Parathyroid adenoma (tissue), 2 donors: ENCODE results near the gene CFAP97D1.

ENCODE experiments used
- H2AFZ ChIP-seq: fragments of 300-600 bp; sonication (generic); one replicate; pipeline ENCODE4 v1.7.0; 2017; ENCODE audit warnings: antibody characterized with exemption, mild to moderate bottlenecking
- H3K27ac ChIP-seq: fragments of 300-600 bp; sonication (generic); one replicate; pipeline ENCODE4 v1.7.0; 2017
- H3K27me3 ChIP-seq: fragments of 300-600 bp; sonication (generic); one replicate; pipeline ENCODE4 v1.7.0; 2017; ENCODE audit warnings: low read length; ENCODE audit not compliant: control insufficient read depth, insufficient read depth
- H3K36me3 ChIP-seq: fragments of 300-600 bp; sonication (generic); one replicate; pipeline ENCODE4 v1.7.0; 2017; ENCODE audit warnings: low read length; ENCODE audit not compliant: control insufficient read depth, insufficient read depth
- H3K4me1 ChIP-seq: fragments of 300-600 bp; sonication (generic); one replicate; pipeline ENCODE4 v1.7.0; 2017; ENCODE audit warnings: control low read depth
- H3K4me2 ChIP-seq: fragments of 300-600 bp; sonication (generic); one replicate; pipeline ENCODE4 v1.7.0; 2017; ENCODE audit warnings: low read length
- H3K4me3 ChIP-seq: fragments of 300-600 bp; sonication (generic); one replicate; pipeline ENCODE4 v1.7.0; 2017; ENCODE audit warnings: low read depth, low read length
- H3K79me2 ChIP-seq: fragments of 300-600 bp; sonication (generic); one replicate; pipeline ENCODE4 v1.7.0; 2017; ENCODE audit warnings: control low read depth
- H3K9ac ChIP-seq: fragments of 300-600 bp; sonication (generic); one replicate; pipeline ENCODE4 v1.7.0; 2017; ENCODE audit warnings: mild to moderate bottlenecking
- H3K9me3 ChIP-seq: fragments of 300-600 bp; sonication (generic); one replicate; pipeline ENCODE4 v1.7.0; 2017; ENCODE audit warnings: low read length; ENCODE audit not compliant: control insufficient read depth
- TF ChIP-seq, protein P1 (sequence below): fragments of 300-600 bp; sonication (generic); IDR thresholded peaks from one replicate; pipeline ENCODE4 v1.7.0; 2017; ENCODE audit warnings: antibody characterized with exemption, mild to moderate bottlenecking
- donor health status: primary hyperparathyroidism.

CFAP97D1 gene

DNA sequence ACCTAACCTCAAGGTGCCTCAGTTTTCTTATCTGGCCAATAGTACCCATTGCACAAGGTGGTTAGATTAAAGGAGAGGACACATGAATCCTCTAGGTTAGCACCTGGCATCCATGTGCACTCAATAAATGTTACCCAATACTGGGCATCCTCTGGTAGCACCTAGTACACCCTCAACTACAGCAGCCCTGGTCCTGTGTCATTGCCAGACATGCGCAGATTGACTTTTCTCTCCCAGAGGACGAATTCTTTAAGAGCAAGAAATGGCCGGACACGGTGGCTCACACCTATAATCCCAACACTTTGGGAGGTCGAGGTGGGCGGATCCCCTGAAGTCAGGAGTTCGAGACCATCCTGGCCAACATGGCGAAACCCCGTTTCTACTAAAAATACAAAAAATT lies 8.8 kb upstream of the CFAP97D1 start:
- Histone ChIP-seq H3K4me1 (no peaks in the 10 kb centered on the region), H3K27ac (no peak overlapping the region), H3K36me3 (no peaks in the 10 kb centered on the region)

DNA sequence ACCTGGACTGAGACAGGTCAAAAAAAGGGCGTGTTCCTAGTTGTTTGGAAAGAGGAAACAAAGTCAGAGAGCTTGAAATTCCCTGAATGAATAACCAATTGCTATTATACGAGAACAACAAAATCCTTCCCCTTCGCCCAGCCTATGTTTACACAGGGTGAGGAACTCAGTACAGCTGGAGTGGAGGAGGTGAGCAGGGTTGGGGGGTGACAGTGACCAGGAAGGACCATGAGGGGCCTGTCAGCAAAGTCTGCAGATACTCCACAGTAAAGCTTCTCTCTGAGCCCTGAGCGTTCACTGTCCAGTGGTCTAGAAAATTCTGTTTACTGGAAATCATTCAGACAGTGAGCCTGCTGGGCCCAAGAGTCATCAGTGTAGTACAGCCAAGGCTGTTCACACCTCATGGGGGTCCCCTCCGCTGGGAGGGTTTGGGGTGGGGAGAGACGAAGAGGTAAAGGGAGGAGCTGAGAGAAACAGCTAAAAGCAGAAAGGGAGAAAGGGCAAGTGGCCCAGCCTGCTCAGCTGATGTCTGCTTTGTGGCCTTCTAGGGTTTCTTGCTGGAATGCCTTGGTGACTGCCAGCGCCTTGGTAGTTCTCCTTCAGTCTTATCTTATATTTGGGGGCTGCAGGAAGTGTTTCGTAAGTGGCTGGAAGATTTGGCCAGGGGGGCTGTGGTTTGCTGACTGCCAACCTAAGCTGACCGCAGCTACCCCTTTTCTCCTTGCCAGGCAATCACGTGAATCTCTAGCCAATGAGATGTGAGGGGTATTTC lies 7.2 kb upstream of the CFAP97D1 start:
- no peak overlapping the region for H3K4me3 ChIP-seq
- no peak overlapping the region for H3K27ac ChIP-seq
- H3K9me3 ChIP-seq, result no peaks in the 10 kb centered on the region
- TF ChIP-seq, protein P1, sequence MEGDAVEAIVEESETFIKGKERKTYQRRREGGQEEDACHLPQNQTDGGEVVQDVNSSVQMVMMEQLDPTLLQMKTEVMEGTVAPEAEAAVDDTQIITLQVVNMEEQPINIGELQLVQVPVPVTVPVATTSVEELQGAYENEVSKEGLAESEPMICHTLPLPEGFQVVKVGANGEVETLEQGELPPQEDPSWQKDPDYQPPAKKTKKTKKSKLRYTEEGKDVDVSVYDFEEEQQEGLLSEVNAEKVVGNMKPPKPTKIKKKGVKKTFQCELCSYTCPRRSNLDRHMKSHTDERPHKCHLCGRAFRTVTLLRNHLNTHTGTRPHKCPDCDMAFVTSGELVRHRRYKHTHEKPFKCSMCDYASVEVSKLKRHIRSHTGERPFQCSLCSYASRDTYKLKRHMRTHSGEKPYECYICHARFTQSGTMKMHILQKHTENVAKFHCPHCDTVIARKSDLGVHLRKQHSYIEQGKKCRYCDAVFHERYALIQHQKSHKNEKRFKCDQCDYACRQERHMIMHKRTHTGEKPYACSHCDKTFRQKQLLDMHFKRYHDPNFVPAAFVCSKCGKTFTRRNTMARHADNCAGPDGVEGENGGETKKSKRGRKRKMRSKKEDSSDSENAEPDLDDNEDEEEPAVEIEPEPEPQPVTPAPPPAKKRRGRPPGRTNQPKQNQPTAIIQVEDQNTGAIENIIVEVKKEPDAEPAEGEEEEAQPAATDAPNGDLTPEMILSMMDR, result no peak
- H3K79me2 ChIP-seq, result peaks cover 8% of the 10 kb centered on the region
- no peaks in the 10 kb centered on the region for H3K36me3 ChIP-seq
- H2AFZ ChIP-seq, result no peak overlapping the region
- H3K4me1 ChIP-seq, result peaks cover 4% of the 10 kb centered on the region
- no peak overlapping the region for H3K4me2 ChIP-seq
- no peaks in the 10 kb centered on the region for H3K27me3 ChIP-seq
- no peak overlapping the region for H3K9ac ChIP-seq

More for the DNA sequence above, 8.8 kb upstream of the CFAP97D1 start:
- TF ChIP-seq, protein P1, result no peak
- Histone ChIP-seq H3K79me2 (no peaks in the 10 kb centered on the region), H3K9ac (no peak overlapping the region), H3K9me3 (no peaks in the 10 kb centered on the region), H3K27me3 (no peaks in the 10 kb centered on the region), H3K4me3 (no peak overlapping the region), H3K4me2 (no peak overlapping the region), H2AFZ (no peak overlapping the region)

DNA sequence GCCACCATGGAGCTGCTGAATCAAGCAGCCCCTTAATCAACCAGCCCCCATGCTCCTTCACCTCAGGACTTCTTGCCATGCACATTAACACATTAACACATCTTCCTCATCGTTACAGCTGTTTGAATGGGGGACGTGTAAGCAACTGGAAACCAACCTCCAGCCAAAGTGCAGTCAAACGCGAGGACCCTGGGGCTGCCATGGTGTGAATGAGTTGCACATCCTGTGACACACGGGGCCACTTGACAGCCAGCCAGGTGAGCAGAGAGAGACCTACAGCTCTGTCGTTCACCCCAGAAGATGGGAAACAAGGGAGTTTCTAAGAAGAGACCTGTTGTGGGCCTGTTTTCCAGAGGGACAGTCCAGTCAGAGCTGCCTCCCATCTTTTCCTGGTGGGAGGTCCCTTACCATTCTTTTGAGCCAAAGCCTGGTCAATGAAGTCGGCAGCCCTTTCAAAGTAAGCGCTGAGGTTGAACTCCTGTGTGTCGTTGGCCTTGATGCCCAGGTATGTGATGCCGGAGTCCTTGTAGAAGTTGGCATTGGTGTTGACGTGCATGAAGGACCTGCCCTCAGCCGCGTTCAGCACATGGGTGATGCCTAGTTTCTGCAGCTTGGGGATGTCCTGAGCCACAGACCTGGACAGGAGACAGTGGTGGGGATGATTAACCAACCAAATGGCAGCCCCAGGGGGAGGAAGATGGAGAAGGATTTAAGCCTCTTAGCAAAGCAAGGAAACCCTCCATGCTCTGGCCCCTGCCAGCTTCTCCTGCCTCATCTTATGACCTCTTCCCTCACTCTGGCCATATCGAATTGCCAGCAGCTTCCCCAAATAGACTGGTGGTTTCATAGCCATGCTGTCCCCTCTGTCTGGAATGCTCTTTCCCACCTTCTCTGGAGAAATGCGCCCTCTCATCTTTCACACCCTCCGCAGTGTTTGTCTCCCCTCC lies 5.7 kb upstream of the CFAP97D1 start:
- no peak overlapping the region for H3K27ac ChIP-seq

DNA sequence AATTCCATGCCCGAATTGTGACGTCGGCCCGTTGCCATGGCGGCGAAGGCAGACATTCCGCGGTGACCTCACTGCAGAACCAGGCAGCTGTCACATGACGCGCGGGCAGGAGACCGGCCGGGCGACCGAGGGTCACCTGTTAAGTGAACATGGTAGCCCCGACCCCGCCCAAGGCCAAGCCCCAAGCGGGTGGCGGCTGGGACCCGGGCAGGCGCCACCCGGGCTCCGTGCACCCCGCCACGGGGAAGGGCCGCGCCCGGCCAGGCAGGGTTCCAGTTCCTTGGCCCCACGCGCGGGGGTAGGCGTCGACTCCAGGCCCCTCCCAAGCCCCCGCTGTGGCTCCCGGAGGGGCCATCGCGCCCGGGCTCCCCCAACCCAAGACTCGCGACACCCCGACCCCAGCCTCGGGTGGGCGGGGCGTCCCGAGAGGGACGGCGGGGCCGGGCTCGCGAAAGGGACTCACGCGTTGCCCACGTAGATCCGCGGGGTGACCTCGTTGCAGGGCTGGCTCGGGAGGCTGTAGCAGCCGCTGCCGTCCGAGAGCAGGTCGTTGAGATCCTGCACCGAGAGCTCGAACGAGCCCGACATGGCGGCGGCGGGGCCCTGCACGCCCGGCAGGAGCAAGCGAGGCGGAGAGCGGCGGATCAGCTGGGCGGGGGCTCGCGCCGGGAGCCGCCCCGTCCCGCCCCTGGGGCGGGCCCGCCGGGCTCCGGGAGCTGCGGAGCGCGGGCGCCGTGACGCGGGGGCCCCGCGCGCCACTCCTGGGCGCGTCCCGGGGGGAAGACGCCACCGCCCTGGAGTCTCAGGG lies 1.7 kb upstream of the CFAP97D1 start, which contains the start of gene DUSP3:
Gene DUSP3, minus strand, starts transcription at position 641 of the 808 bp plus-strand sequence. Its CDS starts 53 bp downstream, at position 588.
- Histone ChIP-seq H3K36me3 (no peaks in the 10 kb centered on the region), H3K4me3 (peak within 1 kb of the TSS; percentile 85), H3K4me2 (peak within 1 kb of the TSS; percentile 91), H3K9me3 (no peaks in the 10 kb centered on the region), H3K79me2 (peaks cover 8% of the 10 kb centered on the region), H3K9ac (peak within 1 kb of the TSS; percentile 79), H3K4me1 (peaks cover 4% of the 10 kb centered on the region), H3K27me3 (no peaks in the 10 kb centered on the region), H3K27ac (peak within 1 kb of the TSS; percentile 98), H2AFZ (peak within 1 kb of the TSS; percentile 94)
- TF ChIP-seq, protein P1, result no peak

More for the DNA sequence above, 5.7 kb upstream of the CFAP97D1 start:
- Histone ChIP-seq H3K4me2 (no peak overlapping the region), H3K4me1 (peaks cover 4% of the 10 kb centered on the region), H3K4me3 (no peak overlapping the region), H3K79me2 (peaks cover 8% of the 10 kb centered on the region), H3K9me3 (no peaks in the 10 kb centered on the region), H2AFZ (no peak overlapping the region), H3K36me3 (no peaks in the 10 kb centered on the region), H3K27me3 (no peaks in the 10 kb centered on the region), H3K9ac (no peak overlapping the region)
- TF ChIP-seq, protein P1, result no peak
